GM12892 (cell line): ENCODE results near the gene PRDM5.

ENCODE experiments used
- DNase-seq: peaks from one replicate; pipeline ENCODE4 v3.0.0; 2011; ENCODE audit not compliant: insufficient read length
- FAIRE-seq: peaks from 2 replicates; lab custom pipeline; 2011; peaks lifted over from hg19 to GRCh38; lab: Jason Lieb, UNC
- POLR2A ChIP-seq: IDR thresholded peaks from 2 replicates; pipeline ENCODE4 v1.6.1; 2011; ENCODE audit warnings: low read depth, low read length, control low read depth
- POLR2AphosphoS5 ChIP-seq: IDR thresholded peaks from 2 replicates; pipeline ENCODE4 v1.6.1; 2011; ENCODE audit warnings: low read depth, low read length, control low read depth
- TAF1 ChIP-seq: IDR thresholded peaks from 2 replicates; pipeline ENCODE4 v1.6.1; 2011; ENCODE audit warnings: low read depth, mild to moderate bottlenecking, control low read depth, low read length, borderline replicate concordance

The PRDM5 gene

GRCh38 chr4:120704538-120704937 lies 218.0 kb downstream of the PRDM5 start:
- DNase-seq: no peak
- no peak for TF ChIP-seq POLR2AphosphoS5
- no peak for TF ChIP-seq TAF1
- no peak for TF ChIP-seq POLR2A
- no peak for FAIRE-seq

GRCh38 chr4:120703908-120704307 lies 218.6 kb downstream of the PRDM5 start:
- DNase-seq: no peak
- FAIRE-seq: no peak
- TF ChIP-seq TAF1 (no peak), POLR2AphosphoS5 (no peak), POLR2A (no peak)

- no peak for FAIRE-seq
- TF ChIP-seq POLR2A: no peak
- TF ChIP-seq POLR2AphosphoS5: no peak
- no peak for TF ChIP-seq TAF1
- DNase-seq: no peak
These were observed 223.2 kb downstream of the PRDM5 start for GRCh38 chr4:120699354-120699753.

GRCh38 chr4:120694973-120695372 lies 227.6 kb downstream of the PRDM5 start:
- TF ChIP-seq POLR2AphosphoS5 (no peak), POLR2A (no peak), TAF1 (no peak)

GRCh38 chr4:120693816-120694215 lies 228.7 kb downstream of the PRDM5 start:
- TF ChIP-seq POLR2A (no peak), TAF1 (no peak), POLR2AphosphoS5 (no peak)
- no peak for FAIRE-seq
- DNase-seq: no peak

More at GRCh38 chr4:120694973-120695372, 227.6 kb downstream of the PRDM5 start:
- no peak for FAIRE-seq
- no peak for DNase-seq

GRCh38 chr4:120692964-120693363 lies 229.6 kb downstream of the PRDM5 start:
- FAIRE-seq (no peak), DNase-seq (no peak)
- no peak for TF ChIP-seq POLR2A
- no peak for TF ChIP-seq POLR2AphosphoS5
- TF ChIP-seq TAF1: no peak

- FAIRE-seq: no peak
- no peak for TF ChIP-seq TAF1
- no peak for TF ChIP-seq POLR2A
- TF ChIP-seq POLR2AphosphoS5: no peak
- DNase-seq: no peak
These were observed 231.0 kb downstream of the PRDM5 start for GRCh38 chr4:120691536-120691935.

- FAIRE-seq (no peak), DNase-seq (no peak)
- TF ChIP-seq POLR2A (no peak), TAF1 (no peak), POLR2AphosphoS5 (no peak)
These were observed 231.4 kb downstream of the PRDM5 start for GRCh38 chr4:120691106-120691505.

- DNase-seq (no peak), FAIRE-seq (no peak)
- TF ChIP-seq POLR2A (no peak), TAF1 (no peak), POLR2AphosphoS5 (no peak)
These were observed 233.7 kb downstream of the PRDM5 start for GRCh38 chr4:120688791-120689190.

- no peak for TF ChIP-seq POLR2AphosphoS5
- no peak for TF ChIP-seq TAF1
- no peak for TF ChIP-seq POLR2A
- FAIRE-seq (no peak), DNase-seq (no peak)
These were observed 236.7 kb downstream of the PRDM5 start for GRCh38 chr4:120685756-120686278.

GRCh38 chr4:120683897-120684540 lies 238.5 kb downstream of the PRDM5 start:
- TF ChIP-seq POLR2AphosphoS5 (no peak), POLR2A (no peak)
- FAIRE-seq: no peak
- DNase-seq: no peak

GRCh38 chr4:120682981-120683380 lies 239.5 kb downstream of the PRDM5 start:
- no peak for FAIRE-seq
- DNase-seq: no peak
- TF ChIP-seq POLR2A (no peak), TAF1 (no peak), POLR2AphosphoS5 (no peak)
